GM23248 (cell line): ENCODE data around the gene COL6A5. TPM values are rescaled to one million over a fixed set of nuclear protein-coding genes. Genes with fewer than 3 reads are reported as not detected.

Experiments used
- DNase-seq: peaks from one replicate; pipeline ENCODE4 v3.0.0-alpha.2; 2015
- H2AFZ ChIP-seq: fragments of 200-600 bp; sonication (generic); 2 replicates; pipeline ENCODE4 v1.6.1; 2016; ENCODE audit warnings: antibody characterized with exemption
- H3F3A ChIP-seq: fragments of 200-600 bp; sonication (generic); 2 replicates; pipeline ENCODE4 v1.6.1; 2016; ENCODE audit warnings: mild to moderate bottlenecking, antibody characterized with exemption, mixed run types; ENCODE audit not compliant: insufficient read depth
- H3K27ac ChIP-seq: fragments of 200-600 bp; sonication (generic); 2 replicates; pipeline ENCODE4 v1.5.1; 2016; ENCODE audit warnings: mild to moderate bottlenecking
- H3K27me3 ChIP-seq: fragments of 200-600 bp; sonication (generic); replicated peaks from 2 replicates; pipeline ENCODE4 v1.6.1; 2016; ENCODE audit warnings: mild to moderate bottlenecking; ENCODE audit not compliant: insufficient read depth
- H3K36me3 ChIP-seq: fragments of 200-600 bp; sonication (generic); 2 replicates; pipeline ENCODE4 v1.6.1; 2016; ENCODE audit warnings: low read depth, mild to moderate bottlenecking
- H3K4me1 ChIP-seq: fragments of 200-600 bp; sonication (generic); 2 replicates; pipeline ENCODE4 v1.6.1; 2016; ENCODE audit warnings: mild to moderate bottlenecking; ENCODE audit not compliant: insufficient read depth
- H3K4me2 ChIP-seq: fragments of 200-600 bp; sonication (generic); one replicate; pipeline ENCODE4 v1.6.1; 2016; ENCODE audit warnings: mild to moderate bottlenecking; ENCODE audit not compliant: unreplicated experiment
- H3K4me3 ChIP-seq: fragments of 200-600 bp; sonication (generic); 2 replicates; pipeline ENCODE4 v1.5.1; 2016; ENCODE audit warnings: mild to moderate bottlenecking
- H3K79me2 ChIP-seq: fragments of 200-600 bp; sonication (generic); 2 replicates; pipeline ENCODE4 v1.6.1; 2016; ENCODE audit warnings: mild to moderate bottlenecking; ENCODE audit not compliant: insufficient read depth
- H3K9ac ChIP-seq: fragments of 200-600 bp; sonication (generic); 2 replicates; pipeline ENCODE4 v1.6.1; 2016; ENCODE audit warnings: mild to moderate bottlenecking
- H3K9me2 ChIP-seq: fragments of 200-600 bp; sonication (generic); 2 replicates; pipeline ENCODE4 v1.6.1; 2016; ENCODE audit warnings: mixed run types, mild to moderate bottlenecking, moderate library complexity; ENCODE audit not compliant: insufficient read depth
- H3K9me3 ChIP-seq: fragments of 200-600 bp; sonication (generic); one replicate; pipeline ENCODE4 v1.6.1; 2017; ENCODE audit warnings: low read depth
- H4K20me1 ChIP-seq: fragments of 200-600 bp; sonication (generic); 2 replicates; pipeline ENCODE4 v1.6.0; 2016; ENCODE audit not compliant: insufficient read depth
- EZH2 ChIP-seq: fragments of 200-600 bp; sonication (generic); IDR thresholded peaks from 2 replicates; pipeline ENCODE4 v1.6.1; 2018; ENCODE audit warnings: antibody characterized with exemption, mild to moderate bottlenecking; ENCODE audit not compliant: insufficient read depth, poor library complexity, severe bottlenecking
- EZH2phosphoT487 ChIP-seq: fragments of 200-600 bp; sonication (generic); IDR thresholded peaks from 2 replicates; pipeline ENCODE4 v1.6.1; 2018; ENCODE audit warnings: antibody characterized with exemption, moderate library complexity, mild to moderate bottlenecking, low read depth; ENCODE audit not compliant: insufficient read depth
- WGBS, 2 experiments: methylation state at CpG; one replicate each; pipeline ENCODE4 v1.1.6; 2015 to 2017; ENCODE audit warnings: low lambda C conversion rate in 2 of 2, low coverage in 1 of 2; ENCODE audit errors: missing lambda C conversion rate in 2 of 2; 5-methylcytosine and 5-hydroxymethylcytosine counted together
- in situ Hi-C: fragments of 300-500 bp; cut with MboI; formaldehyde crosslinking; loops from 2 replicates; pipeline ENCODE4 v1.15.0; 2020
- polyA plus RNA-seq: library from polyadenylated mRNA; unstranded; fragments of >200 nt; fragmentation: Nextera tagmentation; extraction: Ambion mirVana; gene quantifications from 2 replicates; pipeline ENCODE4 v1.2.1, GENCODE V29; 2016
- total RNA-seq: library from RNA; depleted of rRNA; stranded (reverse); fragments of >200 nt; shearing (Covaris generic); gene quantifications from 2 replicates; pipeline ENCODE4 v1.2.3, GENCODE V29; 2014

The COL6A5 gene
- total and polyA plus RNA-seq, 2 experiments from 2014 or later, result not detected

- Histone ChIP-seq H3K27me3 (peaks cover 8% of the 10 kb centered on the region; the same call in 1 of the 2 replicates), H3K4me1 (no peaks in the 10 kb centered on the region), H3F3A (no peaks in the 10 kb centered on the region), H3K79me2 (no peaks in the 10 kb centered on the region), H3K27ac (no peak overlapping the region), H3K4me2 (no peak overlapping the region), H4K20me1 (no peaks in the 10 kb centered on the region), H3K36me3 (no peaks in the 10 kb centered on the region), H2AFZ (no peak overlapping the region), H3K9me2 (no peaks in the 10 kb centered on the region), H3K9ac (no peak overlapping the region), H3K9me3 (no peaks in the 10 kb centered on the region), H3K4me3 (no peak overlapping the region)
- DNase-seq, result no peak
- TF ChIP-seq EZH2 (no peak), EZH2phosphoT487 (no peak)
- WGBS, 2 experiments, result 52 to 70% methylated on average over 2 of the region's 2 CpGs
- in situ Hi-C loops, result no loop called here
These were observed 176.9 kb downstream of the COL6A5 start for GRCh38 chr3:130522399-130522798.

GRCh38 chr3:130527426-130527825 lies 182.0 kb downstream of the COL6A5 start:
- Histone ChIP-seq H3K79me2 (no peaks in the 10 kb centered on the region), H3K4me2 (no peak overlapping the region), H3K9me2 (no peaks in the 10 kb centered on the region), H3K9ac (no peak overlapping the region), H2AFZ (no peak overlapping the region), H3K4me3 (no peak overlapping the region), H3F3A (no peaks in the 10 kb centered on the region), H4K20me1 (no peaks in the 10 kb centered on the region), H3K9me3 (no peaks in the 10 kb centered on the region), H3K27me3 (peaks cover 10% of the 10 kb centered on the region; the same call in 1 of the 2 replicates), H3K36me3 (no peaks in the 10 kb centered on the region), H3K4me1 (no peaks in the 10 kb centered on the region), H3K27ac (no peak overlapping the region)
- TF ChIP-seq EZH2phosphoT487 (no peak), EZH2 (no peak)
- no peak for DNase-seq
- in situ Hi-C loops, result no loop called here
- WGBS, 2 experiments, result 38 to 41% methylated on average over 1 of the region's 1 CpG

GRCh38 chr3:130528120-130528519 lies 182.6 kb downstream of the COL6A5 start:
- no peak for DNase-seq
- Histone ChIP-seq H3F3A (no peaks in the 10 kb centered on the region), H3K27me3 (peaks cover 10% of the 10 kb centered on the region; the same call in 1 of the 2 replicates), H3K4me1 (no peaks in the 10 kb centered on the region), H3K9me3 (no peaks in the 10 kb centered on the region), H4K20me1 (no peaks in the 10 kb centered on the region), H2AFZ (no peak overlapping the region), H3K27ac (no peak overlapping the region), H3K9me2 (no peaks in the 10 kb centered on the region), H3K4me3 (no peak overlapping the region), H3K79me2 (no peaks in the 10 kb centered on the region), H3K4me2 (no peak overlapping the region), H3K36me3 (no peaks in the 10 kb centered on the region), H3K9ac (no peak overlapping the region)
- 46 to 47% methylated on average over 1 of the region's 1 CpG for WGBS, 2 experiments
- TF ChIP-seq EZH2 (no peak), EZH2phosphoT487 (no peak)
- in situ Hi-C loops, result no loop called here

GRCh38 chr3:130529486-130530215 lies 184.2 kb downstream of the COL6A5 start:
- Histone ChIP-seq H3K79me2 (no peaks in the 10 kb centered on the region), H3K27ac (no peak overlapping the region), H3K27me3 (peaks cover 6% of the 10 kb centered on the region; the same call in 1 of the 2 replicates), H4K20me1 (no peaks in the 10 kb centered on the region), H3K9me2 (no peaks in the 10 kb centered on the region), H3K4me1 (no peaks in the 10 kb centered on the region), H3K4me2 (no peak overlapping the region), H2AFZ (no peak overlapping the region), H3K36me3 (no peaks in the 10 kb centered on the region), H3K4me3 (no peak overlapping the region), H3K9me3 (no peaks in the 10 kb centered on the region), H3F3A (no peaks in the 10 kb centered on the region), H3K9ac (no peak overlapping the region)
- TF ChIP-seq EZH2, result no peak
- no peak for TF ChIP-seq EZH2phosphoT487
- no peak for DNase-seq
- 40 to 41% methylated on average over 5 of the region's 5 CpGs for WGBS, 2 experiments
- in situ Hi-C loops, result no loop called here
